Measurements from ENCODE around the gene GAB4. TPM values are rescaled to one million over a fixed set of nuclear protein-coding genes. Genes with fewer than 3 reads are reported as not detected.

The GAB4 gene
- total RNA-seq, 4 donors from 2014 or later, result not detected

- H3K9me3 ChIP-seq, result no peaks in the 10 kb centered on the region
- DNase-seq (no peak), ATAC-seq (no peak)
- in situ Hi-C loops (cut with MboI; ENCODE audit: low sequenced_read_pairs in 4 of 4), result no loop called here
- peaks cover 0 to 3% (median 0%) of the 10 kb centered on the region in 3 donors for H3K27me3 ChIP-seq
- no peaks in the 10 kb centered on the region for H3K4me1 ChIP-seq
- no peaks in the 10 kb centered on the region for H3K36me3 ChIP-seq
- TF ChIP-seq POLR2A (IDR thresholded peaks at IDR 0.05) (no peak), CTCF (IDR thresholded peaks at IDR 0.05 in 4 of 5, conservative IDR thresholded peaks at IDR 0.05 in 1 of 5) (no peak)
- H3K27ac ChIP-seq, result no peak overlapping the region
- H3K4me3 ChIP-seq, result no peak overlapping the region
- intact Hi-C loops (cut with DNase I; ENCODE audit: low total_unique reads), result no loop called here
Observed at GRCh38 chr22:16975155-16975885, 32.7 kb downstream of the GAB4 start.

GRCh38 chr22:16974298-16975084, 33.5 kb downstream of the GAB4 start:
- no peak overlapping the region for H3K27ac ChIP-seq
- no peaks in the 10 kb centered on the region for H3K36me3 ChIP-seq
- no peaks in the 10 kb centered on the region for H3K4me1 ChIP-seq
- in situ Hi-C loops (cut with MboI; ENCODE audit: low sequenced_read_pairs in 4 of 4) (no loop called here), intact Hi-C loops (cut with DNase I; ENCODE audit: low total_unique reads) (no loop called here)
- H3K4me3 ChIP-seq, result no peak overlapping the region
- H3K27me3 ChIP-seq, result peaks cover 0 to 3% (median 0%) of the 10 kb centered on the region in 3 donors
- no peaks in the 10 kb centered on the region for H3K9me3 ChIP-seq
- ATAC-seq (no peak), DNase-seq (no peak)
- TF ChIP-seq CTCF (IDR thresholded peaks at IDR 0.05 in 4 of 5, conservative IDR thresholded peaks at IDR 0.05 in 1 of 5) (no peak), POLR2A (IDR thresholded peaks at IDR 0.05) (no peak)

GRCh38 chr22:16973591-16974297, 34.3 kb downstream of the GAB4 start:
- H3K4me3 ChIP-seq, result no peak overlapping the region
- no peaks in the 10 kb centered on the region for H3K36me3 ChIP-seq
- H3K27me3 ChIP-seq, result peaks cover 0 to 3% (median 0%) of the 10 kb centered on the region in 3 donors
- DNase-seq (no peak), ATAC-seq (no peak)
- H3K27ac ChIP-seq, result no peak overlapping the region
- TF ChIP-seq POLR2A (IDR thresholded peaks at IDR 0.05), result no peak
- no peak for TF ChIP-seq CTCF (IDR thresholded peaks at IDR 0.05 in 4 of 5, conservative IDR thresholded peaks at IDR 0.05 in 1 of 5)
- in situ Hi-C loops (cut with MboI; ENCODE audit: low sequenced_read_pairs in 4 of 4), result no loop called here
- H3K4me1 ChIP-seq, result no peaks in the 10 kb centered on the region
- intact Hi-C loops (cut with DNase I; ENCODE audit: low total_unique reads), result no loop called here
- no peaks in the 10 kb centered on the region for H3K9me3 ChIP-seq

- intact Hi-C loops (cut with DNase I; ENCODE audit: low total_unique reads), result no loop called here
- H3K4me3 ChIP-seq, result no peak overlapping the region
- TF ChIP-seq POLR2A (IDR thresholded peaks at IDR 0.05), result no peak
- no peak for TF ChIP-seq CTCF (IDR thresholded peaks at IDR 0.05 in 4 of 5, conservative IDR thresholded peaks at IDR 0.05 in 1 of 5)
- DNase-seq (no peak), ATAC-seq (no peak)
- H3K9me3 ChIP-seq, result no peaks in the 10 kb centered on the region
- peaks cover 0 to 3% (median 0%) of the 10 kb centered on the region in 3 donors for H3K27me3 ChIP-seq
- no peaks in the 10 kb centered on the region for H3K4me1 ChIP-seq
- H3K27ac ChIP-seq, result no peak overlapping the region
- H3K36me3 ChIP-seq, result no peaks in the 10 kb centered on the region
- in situ Hi-C loops (cut with MboI; ENCODE audit: low sequenced_read_pairs in 4 of 4), result no loop called here
Observed at GRCh38 chr22:16972311-16972710, 35.7 kb downstream of the GAB4 start.
